ENCODE measurements around the gene FLT1. TPM values are rescaled to one million over a fixed set of nuclear protein-coding genes. Genes with fewer than 3 reads are reported as not detected.

The FLT1 gene
- polyA plus RNA-seq, 2 donors, result 1.2 to 2.1 TPM

DNA sequence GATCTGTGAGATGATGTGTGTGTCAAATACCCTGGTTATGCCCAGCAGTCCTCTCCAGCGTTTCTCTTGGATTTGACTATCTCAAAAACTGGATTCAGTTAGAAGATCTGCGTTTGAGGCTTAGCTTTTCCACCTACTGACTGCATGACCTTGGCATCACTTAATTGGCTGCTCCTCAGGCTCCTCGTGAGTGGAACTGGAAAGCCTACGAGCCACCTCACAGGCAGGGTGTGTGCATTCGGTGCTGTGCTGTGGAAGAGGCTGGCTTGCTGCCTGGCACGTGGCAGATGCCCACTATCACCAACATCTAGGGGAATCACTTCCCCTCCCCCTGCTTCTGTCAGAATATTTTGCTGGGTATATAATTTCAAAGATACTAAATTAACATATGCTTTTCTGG, 25.6 kb downstream of the FLT1 start:
- H3K27me3 ChIP-seq (ENCODE audit: control insufficient read depth in 1 of 2, insufficient read depth in 2 of 2, low read length in 2 of 2), result no peaks in the 10 kb centered on the region
- H3K27ac ChIP-seq (ENCODE audit: low read depth in 2 of 2, low read length in 1 of 2), result no peak overlapping the region
- no peaks in the 10 kb centered on the region for H3K36me3 ChIP-seq (ENCODE audit: control insufficient read depth in 2 of 2, insufficient read depth in 2 of 2, low read length in 1 of 2)
- H3K4me3 ChIP-seq (ENCODE audit: low read depth in 1 of 2, low read length in 2 of 2), result no peak overlapping the region
- no peaks in the 10 kb centered on the region for H3K4me1 ChIP-seq (ENCODE audit: control insufficient read depth in 2 of 2, insufficient read depth in 2 of 2, low read length in 1 of 2)
- WGBS, 2 donors, result 65 to 78% methylated on average over 6 of the region's 6 CpGs
- H3K9me3 ChIP-seq (ENCODE audit: control insufficient read depth in 2 of 2, insufficient read depth in 1 of 2, low read depth in 1 of 2, low read length in 1 of 2), result no peaks in the 10 kb centered on the region

DNA sequence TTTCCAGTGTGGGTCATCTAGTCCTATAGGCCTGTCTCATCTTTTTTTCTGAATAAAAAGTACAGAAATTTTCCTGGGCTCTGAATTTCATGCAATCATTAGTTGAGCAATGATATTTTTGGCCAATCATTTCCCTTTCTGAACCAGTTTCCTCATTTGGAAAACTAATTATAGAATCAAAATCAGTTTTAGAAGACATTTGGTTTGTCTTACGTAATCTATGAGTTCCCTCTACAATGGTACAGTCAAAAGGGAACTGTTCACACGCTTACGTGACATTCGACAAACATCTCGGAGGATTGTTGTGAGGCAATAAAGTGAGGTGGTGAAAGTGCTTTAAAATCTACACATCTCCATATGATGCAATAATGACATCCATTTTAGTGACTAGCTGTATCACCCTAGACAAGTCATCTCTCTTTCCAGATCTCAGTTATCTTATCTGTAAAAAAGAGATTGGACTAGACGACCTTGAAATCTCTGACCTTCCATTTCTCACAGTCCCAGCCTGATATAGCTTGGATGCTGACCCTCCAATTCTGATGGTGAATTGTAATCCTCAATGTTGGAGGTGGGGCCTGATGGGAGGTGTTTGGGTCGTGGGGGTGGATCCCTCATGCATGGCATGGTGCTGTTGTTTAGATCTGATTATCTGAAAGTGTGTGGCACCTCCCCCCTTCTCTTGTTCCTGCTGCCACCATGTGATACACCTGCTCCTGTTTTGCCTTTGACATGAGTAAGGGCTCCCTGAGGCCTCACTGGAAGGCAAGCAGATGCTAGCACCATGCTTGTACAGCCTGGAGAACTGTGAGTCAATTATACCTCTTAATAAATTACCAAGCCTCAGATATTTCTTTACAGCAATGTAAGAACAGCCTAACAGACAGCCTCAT, 26.7 kb downstream of the FLT1 start:
- Histone ChIP-seq H3K27ac (ENCODE audit: low read depth in 2 of 2, low read length in 1 of 2) (no peak overlapping the region), H3K4me1 (ENCODE audit: control insufficient read depth in 2 of 2, insufficient read depth in 2 of 2, low read length in 1 of 2) (no peaks in the 10 kb centered on the region), H3K4me3 (ENCODE audit: low read depth in 1 of 2, low read length in 2 of 2) (no peak overlapping the region), H3K9me3 (ENCODE audit: control insufficient read depth in 2 of 2, insufficient read depth in 1 of 2, low read depth in 1 of 2, low read length in 1 of 2) (no peaks in the 10 kb centered on the region), H3K27me3 (ENCODE audit: control insufficient read depth in 1 of 2, insufficient read depth in 2 of 2, low read length in 2 of 2) (no peaks in the 10 kb centered on the region), H3K36me3 (ENCODE audit: control insufficient read depth in 2 of 2, insufficient read depth in 2 of 2, low read length in 1 of 2) (no peaks in the 10 kb centered on the region)
- WGBS, 2 donors, result 72 to 81% methylated on average over 7 of the region's 7 CpGs

DNA sequence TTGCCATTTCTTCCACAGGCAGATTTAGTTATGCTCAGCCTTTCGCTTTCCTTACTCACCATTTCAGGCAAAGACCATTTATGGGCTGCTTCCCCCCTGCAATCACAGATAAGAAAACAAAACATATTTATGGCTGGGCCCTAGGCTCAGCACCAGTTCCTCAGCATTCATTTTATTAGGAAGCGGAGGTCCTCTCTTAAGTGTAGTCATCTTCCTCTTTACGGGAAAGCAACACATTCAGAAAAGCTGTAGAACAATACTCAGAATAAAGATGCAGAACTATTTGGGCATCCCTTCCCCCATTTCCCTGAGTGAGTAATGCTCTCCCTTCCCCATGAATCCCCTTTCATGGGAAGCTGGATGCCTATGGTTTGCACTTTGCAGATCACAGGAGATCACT, 27.9 kb downstream of the FLT1 start:
- Histone ChIP-seq H3K27me3 (ENCODE audit: control insufficient read depth in 1 of 2, insufficient read depth in 2 of 2, low read length in 2 of 2) (no peaks in the 10 kb centered on the region), H3K27ac (ENCODE audit: low read depth in 2 of 2, low read length in 1 of 2) (no peak overlapping the region), H3K36me3 (ENCODE audit: control insufficient read depth in 2 of 2, insufficient read depth in 2 of 2, low read length in 1 of 2) (no peaks in the 10 kb centered on the region), H3K9me3 (ENCODE audit: control insufficient read depth in 2 of 2, insufficient read depth in 1 of 2, low read depth in 1 of 2, low read length in 1 of 2) (no peaks in the 10 kb centered on the region), H3K4me1 (ENCODE audit: control insufficient read depth in 2 of 2, insufficient read depth in 2 of 2, low read length in 1 of 2) (no peaks in the 10 kb centered on the region), H3K4me3 (ENCODE audit: low read depth in 1 of 2, low read length in 2 of 2) (no peak overlapping the region)
- 84 to 87% methylated on average over 3 of the region's 3 CpGs for WGBS, 2 donors

GRCh38 chr13:28466151-28466550, 28.8 kb downstream of the FLT1 start:
- H3K27me3 ChIP-seq (ENCODE audit: control insufficient read depth in 1 of 2, insufficient read depth in 2 of 2, low read length in 2 of 2), result no peaks in the 10 kb centered on the region
- H3K27ac ChIP-seq (ENCODE audit: low read depth in 2 of 2, low read length in 1 of 2), result no peak overlapping the region
- 84 to 86% methylated on average over 3 of the region's 3 CpGs for WGBS, 2 donors
- H3K9me3 ChIP-seq (ENCODE audit: control insufficient read depth in 2 of 2, insufficient read depth in 1 of 2, low read depth in 1 of 2, low read length in 1 of 2), result no peaks in the 10 kb centered on the region
- H3K4me1 ChIP-seq (ENCODE audit: control insufficient read depth in 2 of 2, insufficient read depth in 2 of 2, low read length in 1 of 2), result no peaks in the 10 kb centered on the region
- no peaks in the 10 kb centered on the region for H3K36me3 ChIP-seq (ENCODE audit: control insufficient read depth in 2 of 2, insufficient read depth in 2 of 2, low read length in 1 of 2)
- no peak overlapping the region for H3K4me3 ChIP-seq (ENCODE audit: low read depth in 1 of 2, low read length in 2 of 2)

- Histone ChIP-seq H3K9me3 (ENCODE audit: control insufficient read depth in 2 of 2, insufficient read depth in 1 of 2, low read depth in 1 of 2, low read length in 1 of 2) (no peaks in the 10 kb centered on the region), H3K36me3 (ENCODE audit: control insufficient read depth in 2 of 2, insufficient read depth in 2 of 2, low read length in 1 of 2) (no peaks in the 10 kb centered on the region), H3K27ac (ENCODE audit: low read depth in 2 of 2, low read length in 1 of 2) (no peak overlapping the region), H3K4me3 (ENCODE audit: low read depth in 1 of 2, low read length in 2 of 2) (no peak overlapping the region), H3K27me3 (ENCODE audit: control insufficient read depth in 1 of 2, insufficient read depth in 2 of 2, low read length in 2 of 2) (no peaks in the 10 kb centered on the region), H3K4me1 (ENCODE audit: control insufficient read depth in 2 of 2, insufficient read depth in 2 of 2, low read length in 1 of 2) (no peaks in the 10 kb centered on the region)
- WGBS, 2 donors, result 65 to 75% methylated on average over 6 of the region's 6 CpGs
These were observed 30.0 kb downstream of the FLT1 start for GRCh38 chr13:28464861-28465460.

DNA sequence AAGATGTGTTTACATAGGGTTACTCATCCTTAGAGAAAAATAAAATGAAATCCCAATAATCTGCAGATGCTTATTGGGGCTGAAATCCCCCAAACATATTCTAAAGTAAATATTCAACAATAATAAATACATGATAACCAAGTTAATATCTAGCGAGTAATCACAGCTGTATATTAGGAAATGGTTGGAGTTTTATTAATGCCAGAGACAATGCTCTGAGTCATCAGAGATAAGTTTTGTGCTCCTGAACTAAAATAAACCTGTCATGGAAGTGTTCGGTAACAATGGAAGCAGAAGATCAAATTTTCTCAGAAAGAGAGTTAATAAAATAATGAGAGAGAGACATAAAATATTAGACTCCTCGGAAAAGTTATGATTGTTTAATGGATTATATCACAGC, 31.4 kb downstream of the FLT1 start:
- WGBS, 2 donors, result 59 to 70% methylated on average over 3 of the region's 3 CpGs
- Histone ChIP-seq H3K9me3 (ENCODE audit: control insufficient read depth in 2 of 2, insufficient read depth in 1 of 2, low read depth in 1 of 2, low read length in 1 of 2) (no peaks in the 10 kb centered on the region), H3K4me3 (ENCODE audit: low read depth in 1 of 2, low read length in 2 of 2) (no peak overlapping the region), H3K4me1 (ENCODE audit: control insufficient read depth in 2 of 2, insufficient read depth in 2 of 2, low read length in 1 of 2) (no peaks in the 10 kb centered on the region), H3K36me3 (ENCODE audit: control insufficient read depth in 2 of 2, insufficient read depth in 2 of 2, low read length in 1 of 2) (no peaks in the 10 kb centered on the region), H3K27ac (ENCODE audit: low read depth in 2 of 2, low read length in 1 of 2) (no peak overlapping the region), H3K27me3 (ENCODE audit: control insufficient read depth in 1 of 2, insufficient read depth in 2 of 2, low read length in 2 of 2) (no peaks in the 10 kb centered on the region)

DNA sequence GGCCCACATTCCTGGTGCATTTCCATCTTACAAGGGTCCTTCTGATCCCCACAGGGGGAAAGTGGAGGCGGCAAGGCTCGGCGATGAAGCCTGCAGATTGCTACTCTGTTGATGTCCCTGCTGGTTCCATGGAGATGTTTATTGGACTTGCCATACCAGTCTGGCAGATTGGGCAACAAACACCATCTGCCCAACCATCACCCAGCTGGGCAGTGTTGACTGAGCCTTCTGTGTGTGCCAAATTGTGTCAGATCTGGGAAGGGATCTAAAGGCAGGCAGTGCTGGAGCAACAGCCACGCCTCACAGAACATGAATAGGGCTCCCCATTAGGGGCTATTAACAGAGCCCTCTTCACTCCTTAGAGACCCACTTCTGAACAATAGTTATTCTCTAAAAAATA, 35.0 kb downstream of the FLT1 start:
- Histone ChIP-seq H3K9me3 (ENCODE audit: control insufficient read depth in 2 of 2, insufficient read depth in 1 of 2, low read depth in 1 of 2, low read length in 1 of 2) (no peaks in the 10 kb centered on the region), H3K27me3 (ENCODE audit: control insufficient read depth in 1 of 2, insufficient read depth in 2 of 2, low read length in 2 of 2) (no peaks in the 10 kb centered on the region), H3K4me1 (ENCODE audit: control insufficient read depth in 2 of 2, insufficient read depth in 2 of 2, low read length in 1 of 2) (no peaks in the 10 kb centered on the region), H3K27ac (ENCODE audit: low read depth in 2 of 2, low read length in 1 of 2) (no peak overlapping the region), H3K36me3 (ENCODE audit: control insufficient read depth in 2 of 2, insufficient read depth in 2 of 2, low read length in 1 of 2) (no peaks in the 10 kb centered on the region), H3K4me3 (ENCODE audit: low read depth in 1 of 2, low read length in 2 of 2) (no peak overlapping the region)
- WGBS, 2 donors, result 81 to 85% methylated on average over 4 of the region's 4 CpGs

DNA sequence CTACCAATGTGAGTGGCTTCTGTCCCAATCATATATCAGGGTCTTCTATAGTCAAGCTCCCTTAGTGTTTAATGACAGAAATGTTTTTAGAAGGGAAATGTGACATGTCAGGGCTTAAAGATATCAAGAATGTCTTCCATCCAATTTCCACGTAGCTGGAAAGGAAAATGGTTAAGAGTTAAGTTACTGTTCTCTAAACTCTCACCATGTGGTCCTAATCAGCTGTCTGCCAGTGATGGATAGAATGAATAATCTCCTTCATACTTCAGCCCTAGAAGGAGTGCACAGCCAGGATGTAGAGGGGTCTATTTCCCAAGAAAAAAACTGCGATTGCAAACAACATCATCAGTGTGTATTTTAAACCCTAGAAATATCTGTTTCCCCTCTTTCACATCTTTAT, 36.3 kb downstream of the FLT1 start:
- no peaks in the 10 kb centered on the region for H3K27me3 ChIP-seq (ENCODE audit: control insufficient read depth in 1 of 2, insufficient read depth in 2 of 2, low read length in 2 of 2)
- no peak overlapping the region for H3K4me3 ChIP-seq (ENCODE audit: low read depth in 1 of 2, low read length in 2 of 2)
- no peaks in the 10 kb centered on the region for H3K36me3 ChIP-seq (ENCODE audit: control insufficient read depth in 2 of 2, insufficient read depth in 2 of 2, low read length in 1 of 2)
- H3K4me1 ChIP-seq (ENCODE audit: control insufficient read depth in 2 of 2, insufficient read depth in 2 of 2, low read length in 1 of 2), result no peaks in the 10 kb centered on the region
- H3K27ac ChIP-seq (ENCODE audit: low read depth in 2 of 2, low read length in 1 of 2), result no peak overlapping the region
- no peaks in the 10 kb centered on the region for H3K9me3 ChIP-seq (ENCODE audit: control insufficient read depth in 2 of 2, insufficient read depth in 1 of 2, low read depth in 1 of 2, low read length in 1 of 2)
- WGBS, 2 donors, result 63 to 69% methylated on average over 2 of the region's 2 CpGs

- 94 to 95% methylated on average over 7 of the region's 7 CpGs for WGBS, 2 donors
- H3K4me3 ChIP-seq (ENCODE audit: low read depth in 1 of 2, low read length in 2 of 2), result no peak overlapping the region
- H3K27ac ChIP-seq (ENCODE audit: low read depth in 2 of 2, low read length in 1 of 2), result no peak overlapping the region
- no peaks in the 10 kb centered on the region for H3K36me3 ChIP-seq (ENCODE audit: control insufficient read depth in 2 of 2, insufficient read depth in 2 of 2, low read length in 1 of 2)
- H3K9me3 ChIP-seq (ENCODE audit: control insufficient read depth in 2 of 2, insufficient read depth in 1 of 2, low read depth in 1 of 2, low read length in 1 of 2), result no peaks in the 10 kb centered on the region
- no peaks in the 10 kb centered on the region for H3K4me1 ChIP-seq (ENCODE audit: control insufficient read depth in 2 of 2, insufficient read depth in 2 of 2, low read length in 1 of 2)
- no peaks in the 10 kb centered on the region for H3K27me3 ChIP-seq (ENCODE audit: control insufficient read depth in 1 of 2, insufficient read depth in 2 of 2, low read length in 2 of 2)
These were observed 36.9 kb downstream of the FLT1 start for GRCh38 chr13:28458051-28458450.

DNA sequence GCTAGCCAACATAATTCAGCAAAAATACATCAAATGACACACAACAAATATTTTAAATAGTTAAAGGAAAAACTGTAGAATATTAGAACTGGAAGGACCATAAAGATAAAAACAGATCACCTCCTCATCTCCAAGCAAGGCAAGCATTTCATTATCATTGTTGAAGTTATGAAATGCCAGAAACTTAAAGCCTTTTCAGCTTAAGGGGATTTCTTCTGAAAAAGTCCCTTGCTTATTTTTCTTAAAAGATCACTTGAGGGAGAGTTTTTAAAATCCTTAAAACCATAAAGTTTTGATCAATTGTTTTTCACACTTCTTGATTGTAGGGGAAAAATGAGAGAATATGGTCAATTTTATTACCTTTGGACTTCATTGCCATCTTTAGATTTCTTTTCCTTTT, 37.4 kb downstream of the FLT1 start:
- Histone ChIP-seq H3K36me3 (ENCODE audit: control insufficient read depth in 2 of 2, insufficient read depth in 2 of 2, low read length in 1 of 2) (no peaks in the 10 kb centered on the region), H3K4me3 (ENCODE audit: low read depth in 1 of 2, low read length in 2 of 2) (no peak overlapping the region), H3K27me3 (ENCODE audit: control insufficient read depth in 1 of 2, insufficient read depth in 2 of 2, low read length in 2 of 2) (no peaks in the 10 kb centered on the region), H3K9me3 (ENCODE audit: control insufficient read depth in 2 of 2, insufficient read depth in 1 of 2, low read depth in 1 of 2, low read length in 1 of 2) (no peaks in the 10 kb centered on the region), H3K27ac (ENCODE audit: low read depth in 2 of 2, low read length in 1 of 2) (no peak overlapping the region), H3K4me1 (ENCODE audit: control insufficient read depth in 2 of 2, insufficient read depth in 2 of 2, low read length in 1 of 2) (no peaks in the 10 kb centered on the region)
